Measurements from ENCODE around the gene FRMD3.

The FRMD3 gene

DNA sequence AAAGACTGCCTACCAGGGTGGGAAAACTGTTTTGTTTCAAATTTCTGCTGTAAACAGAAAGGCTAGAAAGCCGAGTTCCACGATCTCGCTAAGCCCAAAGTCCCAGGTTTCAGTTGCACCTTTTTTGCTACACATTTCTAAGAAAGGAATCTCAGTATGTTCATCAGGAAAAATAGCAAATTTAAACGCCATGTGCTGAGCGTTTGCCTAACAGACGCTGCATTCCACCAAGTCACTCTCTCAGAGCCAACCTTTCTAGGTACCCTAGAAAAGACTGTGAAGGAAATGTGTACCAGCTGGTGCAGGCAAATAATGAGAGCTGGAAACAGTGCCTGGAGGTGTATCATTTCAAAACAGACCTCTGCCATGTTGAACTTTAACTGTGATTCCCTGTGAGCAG lies 71.8 kb downstream of the FRMD3 start:
- no peak for DNase-seq (ENCODE audit: low read depth)
- TF ChIP-seq MYC (IDR thresholded peaks at IDR 0.05; ENCODE audit: low read depth, low read length) (no peak), POLR2A (IDR thresholded peaks at IDR 0.05; ENCODE audit: extremely low read depth, insufficient read length) (no peak)
- TF ChIP-seq, protein P1, sequence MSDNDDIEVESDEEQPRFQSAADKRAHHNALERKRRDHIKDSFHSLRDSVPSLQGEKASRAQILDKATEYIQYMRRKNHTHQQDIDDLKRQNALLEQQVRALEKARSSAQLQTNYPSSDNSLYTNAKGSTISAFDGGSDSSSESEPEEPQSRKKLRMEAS (IDR thresholded peaks at IDR 0.05; ENCODE audit: low read depth, low read length) = no peak
- TF ChIP-seq, protein P2, sequence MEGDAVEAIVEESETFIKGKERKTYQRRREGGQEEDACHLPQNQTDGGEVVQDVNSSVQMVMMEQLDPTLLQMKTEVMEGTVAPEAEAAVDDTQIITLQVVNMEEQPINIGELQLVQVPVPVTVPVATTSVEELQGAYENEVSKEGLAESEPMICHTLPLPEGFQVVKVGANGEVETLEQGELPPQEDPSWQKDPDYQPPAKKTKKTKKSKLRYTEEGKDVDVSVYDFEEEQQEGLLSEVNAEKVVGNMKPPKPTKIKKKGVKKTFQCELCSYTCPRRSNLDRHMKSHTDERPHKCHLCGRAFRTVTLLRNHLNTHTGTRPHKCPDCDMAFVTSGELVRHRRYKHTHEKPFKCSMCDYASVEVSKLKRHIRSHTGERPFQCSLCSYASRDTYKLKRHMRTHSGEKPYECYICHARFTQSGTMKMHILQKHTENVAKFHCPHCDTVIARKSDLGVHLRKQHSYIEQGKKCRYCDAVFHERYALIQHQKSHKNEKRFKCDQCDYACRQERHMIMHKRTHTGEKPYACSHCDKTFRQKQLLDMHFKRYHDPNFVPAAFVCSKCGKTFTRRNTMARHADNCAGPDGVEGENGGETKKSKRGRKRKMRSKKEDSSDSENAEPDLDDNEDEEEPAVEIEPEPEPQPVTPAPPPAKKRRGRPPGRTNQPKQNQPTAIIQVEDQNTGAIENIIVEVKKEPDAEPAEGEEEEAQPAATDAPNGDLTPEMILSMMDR (IDR thresholded peaks at IDR 0.05; ENCODE audit: low read depth, low read length) = no peak
- H3K4me3 ChIP-seq (ENCODE audit: low read depth, low read length) = no peak overlapping the region

DNA sequence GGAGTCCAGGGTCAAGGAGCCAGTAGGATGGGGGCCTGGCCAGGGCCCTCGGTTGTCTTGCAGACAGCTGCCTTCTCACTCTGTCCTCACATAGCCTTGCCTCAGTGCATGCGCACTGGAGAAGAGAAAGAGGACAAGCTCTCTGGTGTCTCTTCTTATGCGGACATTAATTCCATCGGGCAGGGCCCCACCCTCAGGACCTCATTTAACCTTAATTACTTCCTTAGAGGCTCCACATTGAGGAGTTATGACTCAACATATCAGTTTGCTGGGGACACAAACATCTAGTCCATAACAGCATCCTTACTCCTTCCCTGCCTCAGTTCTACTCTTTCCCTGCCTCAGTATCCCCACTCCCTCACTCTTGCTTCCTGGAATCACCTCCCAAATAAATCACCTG lies 78.4 kb downstream of the FRMD3 start:
- TF ChIP-seq, protein P2 (IDR thresholded peaks at IDR 0.05; ENCODE audit: low read depth, low read length) = no peak
- H3K4me3 ChIP-seq (ENCODE audit: low read depth, low read length) = no peak overlapping the region
- no peak for DNase-seq (ENCODE audit: low read depth)

DNA sequence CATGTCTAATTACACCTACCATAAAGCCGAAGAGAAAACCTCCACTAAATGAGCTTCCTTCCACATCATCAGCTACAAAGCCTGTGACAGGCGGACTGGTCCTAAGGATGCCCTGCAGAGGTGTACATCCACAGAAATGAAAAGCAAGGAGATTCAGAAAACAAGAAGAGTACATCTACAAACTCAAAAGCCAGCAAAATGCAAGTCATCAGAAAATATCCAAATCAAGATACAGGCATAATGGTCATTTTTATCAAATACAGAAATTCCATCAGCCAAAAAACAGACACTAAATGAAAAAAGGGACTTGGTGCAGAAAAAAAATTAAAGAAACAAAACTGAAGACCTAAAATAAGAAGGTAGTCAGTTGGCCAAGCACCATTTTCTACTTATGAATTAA lies 79.7 kb downstream of the FRMD3 start:
- DNase-seq (ENCODE audit: low read depth) = no peak

DNA sequence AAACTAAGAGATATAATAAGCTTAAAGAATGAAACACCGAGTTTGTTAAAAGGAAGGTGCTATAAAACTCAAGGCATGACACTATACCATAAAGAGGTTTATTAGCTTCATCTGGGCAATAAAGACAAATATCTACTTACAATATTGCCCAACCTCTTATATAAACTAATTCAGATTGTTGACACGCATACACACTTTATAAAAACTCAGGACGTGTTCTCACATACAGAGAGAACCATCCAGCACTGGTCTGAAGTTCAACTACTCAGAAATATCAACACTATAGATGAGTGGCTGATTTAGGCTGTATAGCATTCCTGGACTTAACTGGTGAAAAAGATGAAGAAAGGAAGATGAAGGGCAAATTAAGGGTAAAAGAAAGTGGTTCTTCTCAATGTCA lies 81.2 kb downstream of the FRMD3 start:
- no peak for TF ChIP-seq POLR2A (IDR thresholded peaks at IDR 0.05; ENCODE audit: extremely low read depth, insufficient read length)
- TF ChIP-seq MYC (IDR thresholded peaks at IDR 0.05; ENCODE audit: low read depth, low read length) = no peak
- TF ChIP-seq, protein P2 (IDR thresholded peaks at IDR 0.05; ENCODE audit: low read depth, low read length) = no peak
- TF ChIP-seq, protein P1 (IDR thresholded peaks at IDR 0.05; ENCODE audit: low read depth, low read length) = no peak
- no peak overlapping the region for H3K4me3 ChIP-seq (ENCODE audit: low read depth, low read length)
- no peak for DNase-seq (ENCODE audit: low read depth)

More for the DNA sequence above, 79.7 kb downstream of the FRMD3 start:
- TF ChIP-seq POLR2A (IDR thresholded peaks at IDR 0.05; ENCODE audit: extremely low read depth, insufficient read length) (no peak), MYC (IDR thresholded peaks at IDR 0.05; ENCODE audit: low read depth, low read length) (no peak)
- TF ChIP-seq, protein P2 (IDR thresholded peaks at IDR 0.05; ENCODE audit: low read depth, low read length) = no peak
- TF ChIP-seq, protein P1 (IDR thresholded peaks at IDR 0.05; ENCODE audit: low read depth, low read length) = no peak
- no peak overlapping the region for H3K4me3 ChIP-seq (ENCODE audit: low read depth, low read length)

DNA sequence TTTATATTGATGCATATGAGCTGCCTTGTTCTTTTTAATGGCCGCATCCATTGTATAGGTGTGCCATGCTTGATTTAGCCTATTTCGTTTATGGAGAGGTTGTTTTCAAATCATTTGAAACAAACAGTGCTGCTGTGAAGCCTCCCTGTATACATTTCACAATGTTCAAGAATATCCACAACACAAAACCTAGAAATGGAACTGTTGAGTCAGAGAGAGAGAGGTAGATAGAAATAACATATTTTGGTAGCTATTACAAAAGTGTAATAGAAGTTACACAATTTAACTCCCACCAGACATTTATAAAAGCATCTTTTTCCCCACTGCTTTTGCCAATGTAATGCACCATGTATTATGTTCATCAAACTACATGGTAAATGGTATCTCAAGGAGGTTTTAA lies 82.0 kb downstream of the FRMD3 start:
- no peak for DNase-seq (ENCODE audit: low read depth)
- TF ChIP-seq, protein P2 (IDR thresholded peaks at IDR 0.05; ENCODE audit: low read depth, low read length) = no peak
- TF ChIP-seq POLR2A (IDR thresholded peaks at IDR 0.05; ENCODE audit: extremely low read depth, insufficient read length) (no peak), MYC (IDR thresholded peaks at IDR 0.05; ENCODE audit: low read depth, low read length) (no peak)
- TF ChIP-seq, protein P1 (IDR thresholded peaks at IDR 0.05; ENCODE audit: low read depth, low read length) = no peak
- H3K4me3 ChIP-seq (ENCODE audit: low read depth, low read length) = no peak overlapping the region

DNA sequence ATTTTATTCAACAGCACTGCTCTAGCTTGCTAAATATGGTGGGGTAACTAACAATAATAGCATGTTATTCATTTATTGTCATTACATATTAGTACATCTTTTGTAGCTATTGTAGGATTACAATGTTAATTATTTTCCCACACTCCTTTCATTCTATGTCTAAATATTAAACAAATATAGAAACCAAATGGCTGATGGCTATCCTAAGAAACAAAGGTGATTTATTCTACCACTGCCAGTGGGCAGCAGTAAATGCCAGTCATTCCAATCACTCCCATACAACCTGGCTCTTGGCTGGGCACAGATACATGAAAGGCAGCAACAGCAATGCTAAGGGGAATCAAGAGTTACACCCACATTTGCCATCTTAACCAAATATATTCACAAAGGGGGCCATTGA lies 84.1 kb downstream of the FRMD3 start:
- no peak overlapping the region for H3K4me3 ChIP-seq (ENCODE audit: low read depth, low read length)
- no peak for TF ChIP-seq POLR2A (IDR thresholded peaks at IDR 0.05; ENCODE audit: extremely low read depth, insufficient read length)
- TF ChIP-seq, protein P2 (IDR thresholded peaks at IDR 0.05; ENCODE audit: low read depth, low read length) = no peak
- no peak for TF ChIP-seq MYC (IDR thresholded peaks at IDR 0.05; ENCODE audit: low read depth, low read length)
- TF ChIP-seq, protein P1 (IDR thresholded peaks at IDR 0.05; ENCODE audit: low read depth, low read length) = no peak
- no peak for DNase-seq (ENCODE audit: low read depth)

Measured in NB4 (cell line).